ENCODE measurements around the gene CALD1.
A peak's percentile ranks its signal among the peaks of the same experiment; 100 is the strongest.

The CALD1 gene

DNA sequence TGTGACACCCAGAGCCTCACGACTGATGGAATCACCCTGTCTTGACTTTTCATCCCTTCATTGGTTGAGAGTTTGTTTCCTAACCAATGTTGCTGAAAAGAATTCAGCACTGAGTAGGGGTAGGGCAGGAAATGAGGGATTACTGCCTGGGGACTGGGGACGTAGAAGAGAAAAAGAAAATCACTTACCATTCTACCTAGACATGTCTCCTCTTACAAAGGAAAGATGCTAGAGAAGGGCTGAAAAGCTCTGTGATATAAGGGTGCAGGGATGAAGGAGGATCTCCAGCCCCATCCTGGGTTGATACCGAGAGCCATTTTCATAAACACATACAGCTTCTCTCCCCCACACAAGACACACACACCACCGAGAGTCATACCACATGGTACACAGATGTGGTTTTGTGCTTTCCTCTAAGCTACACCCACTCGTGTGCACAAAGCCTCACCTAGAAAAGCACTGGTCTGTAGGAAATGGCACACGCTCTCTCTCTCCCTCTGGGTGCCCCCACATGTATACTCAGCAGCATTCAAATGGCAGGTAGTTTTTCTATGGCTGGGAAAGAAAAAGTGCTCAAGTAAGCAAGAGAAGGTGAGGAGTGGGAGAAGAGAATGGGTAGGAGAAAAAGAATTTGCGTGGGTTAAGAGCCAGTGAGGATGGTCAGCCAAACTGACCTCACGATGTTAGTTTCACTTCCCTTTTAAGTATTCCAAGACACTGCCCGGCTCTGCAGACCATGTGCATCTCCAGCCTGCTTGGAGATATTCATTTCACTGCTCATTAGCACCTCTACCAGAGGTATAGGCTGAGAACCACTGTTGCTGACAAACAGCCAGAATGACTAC is 85.8 kb downstream of the CALD1 start:
- DNase-seq: no peak

DNA sequence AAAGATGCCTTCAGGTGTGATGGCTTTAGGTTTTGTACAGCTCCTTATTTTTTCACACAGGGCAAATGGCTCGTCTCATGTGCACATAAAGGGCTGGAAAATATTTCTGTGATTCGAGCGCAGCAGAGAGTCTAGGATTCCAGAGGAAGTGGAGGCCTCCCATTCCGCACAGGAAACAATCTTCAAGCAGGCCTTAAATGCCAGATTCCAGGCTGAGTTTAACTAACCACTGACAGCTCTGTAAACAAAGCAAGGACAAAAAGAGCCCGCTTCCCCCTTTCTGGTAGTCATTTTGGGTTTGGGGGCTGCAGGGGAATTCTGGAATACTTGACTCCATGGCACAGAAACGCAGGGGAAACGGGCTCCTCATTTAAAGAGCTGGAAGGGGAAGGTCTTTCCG is 87.2 kb downstream of the CALD1 start:
- peak; percentile 46 for DNase-seq

DNA sequence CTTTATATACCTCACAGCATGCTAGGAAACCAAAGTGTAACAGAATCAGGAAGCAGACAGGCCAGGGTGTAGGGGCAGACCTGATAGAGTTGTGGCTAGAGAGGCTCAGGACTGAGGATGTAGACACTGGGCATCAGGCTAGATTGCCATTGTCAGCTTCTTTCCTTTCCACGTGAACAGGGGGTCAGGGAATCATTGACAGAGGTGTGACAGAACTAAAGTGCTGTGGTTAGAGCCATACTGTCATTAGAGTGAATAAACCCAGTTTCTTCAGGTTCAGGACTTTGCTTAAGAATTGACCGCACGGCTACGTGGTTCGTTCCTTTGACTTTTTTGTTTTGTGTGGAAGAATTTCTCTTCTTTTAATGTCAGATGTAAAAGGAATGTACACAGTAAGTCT is 90.7 kb downstream of the CALD1 start:
- DNase-seq: no peak

DNA sequence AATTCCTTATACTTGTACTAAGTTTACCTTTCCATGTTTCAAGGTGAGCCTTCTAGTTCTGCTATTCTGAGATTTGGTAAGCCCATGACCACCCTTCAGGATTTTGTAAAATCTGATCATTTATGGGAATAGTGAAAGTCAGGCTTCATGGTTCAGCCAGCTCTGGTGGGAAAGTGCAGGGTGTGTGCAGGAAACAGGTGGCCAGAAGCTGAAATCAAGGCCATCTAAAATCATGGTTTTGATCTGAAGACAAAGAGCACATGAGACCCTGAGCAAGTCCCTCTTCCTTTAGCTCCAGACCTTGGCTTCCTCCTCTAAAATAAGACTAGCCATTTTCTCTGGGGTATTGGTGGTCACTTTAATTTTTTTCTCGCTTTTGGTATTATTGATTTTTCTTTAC is 91.3 kb downstream of the CALD1 start:
- no peak for DNase-seq

DNA sequence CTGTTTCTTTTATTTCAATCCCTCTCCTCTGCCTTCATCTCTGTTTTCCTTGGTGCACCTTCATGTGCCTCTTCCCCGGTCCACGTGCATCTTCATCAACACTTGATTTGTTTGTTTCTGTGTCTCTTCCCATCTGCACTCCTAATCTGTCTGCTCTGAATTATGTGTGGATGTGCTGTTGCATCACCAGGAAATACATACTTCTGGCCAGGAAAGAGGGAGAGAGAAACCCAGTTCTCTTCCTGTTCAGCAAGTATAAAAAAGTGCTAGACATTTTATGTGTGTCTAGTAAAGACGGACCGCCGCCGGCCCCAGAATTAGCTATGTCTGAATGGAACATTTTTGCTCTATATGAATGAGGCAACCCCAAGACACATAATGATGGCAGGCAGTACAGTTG is 93.8 kb downstream of the CALD1 start:
- DNase-seq: peak; percentile 66

DNA sequence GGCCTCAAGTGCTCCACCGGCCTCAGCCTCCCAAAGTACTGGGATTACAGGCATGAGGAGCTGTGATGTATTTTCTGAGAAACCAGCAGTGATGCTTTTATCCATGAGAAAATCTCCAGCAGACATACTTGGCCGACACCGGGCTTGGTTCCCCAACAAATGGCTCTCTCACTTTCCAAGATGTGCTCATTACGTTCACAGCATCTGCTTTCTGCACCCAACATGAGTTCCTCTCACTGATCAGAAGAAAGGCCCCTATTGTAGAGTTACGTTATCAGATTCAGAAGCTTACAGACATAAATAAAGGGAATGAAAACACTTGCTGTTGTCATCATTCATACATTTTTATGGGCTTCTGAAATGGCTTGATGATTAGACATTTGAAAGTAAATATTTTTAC is 95.0 kb downstream of the CALD1 start:
- no peak for DNase-seq

DNA sequence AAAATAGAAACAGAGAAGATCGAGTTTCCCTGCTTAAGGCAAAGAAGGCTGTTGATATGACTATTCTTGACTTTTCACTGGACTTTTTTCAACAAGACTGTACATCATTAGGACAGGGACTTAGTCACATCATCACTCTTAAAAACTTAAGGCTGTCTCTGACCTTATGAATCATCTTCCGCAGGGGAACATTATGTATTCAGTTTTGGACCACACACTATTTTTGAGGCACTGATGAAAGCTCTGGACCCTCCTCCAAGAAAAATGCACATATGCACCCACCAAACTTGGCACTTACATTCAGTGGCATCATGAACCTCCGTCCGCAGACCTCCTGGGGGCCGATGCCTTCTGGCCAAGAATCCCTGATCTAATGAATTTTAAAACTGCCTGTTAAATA is 96.4 kb downstream of the CALD1 start:
- DNase-seq: peak; percentile 82

DNA sequence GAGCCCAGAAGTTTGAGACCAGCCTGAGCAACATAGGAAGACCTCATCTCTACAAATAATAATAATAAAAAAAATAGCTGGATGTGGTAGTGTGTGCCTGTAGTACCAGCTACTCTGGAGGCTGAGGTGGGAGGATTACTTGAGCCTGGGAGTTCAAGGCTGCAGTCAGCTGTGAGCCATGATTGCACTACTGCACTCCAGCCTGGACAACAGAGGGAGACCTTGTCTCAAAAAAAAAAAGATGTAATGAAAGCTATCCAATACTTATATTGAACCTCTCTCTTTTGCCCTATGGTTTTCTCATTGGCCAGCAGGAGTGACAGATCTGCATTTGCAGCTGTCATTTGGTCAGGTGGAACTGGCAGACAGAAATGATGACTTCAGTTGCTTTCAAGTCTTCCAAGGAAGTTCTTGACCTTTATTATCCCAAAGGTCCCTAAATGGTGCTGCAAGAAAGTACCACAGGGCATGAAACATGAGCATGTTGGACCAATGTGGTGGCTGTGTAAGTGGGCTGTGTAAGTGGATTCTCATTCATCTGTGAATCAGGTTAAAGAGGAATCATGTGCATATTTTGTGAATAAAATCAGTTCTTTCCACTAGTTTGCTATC is 99.4 kb downstream of the CALD1 start:
- DNase-seq: no peak

DNA sequence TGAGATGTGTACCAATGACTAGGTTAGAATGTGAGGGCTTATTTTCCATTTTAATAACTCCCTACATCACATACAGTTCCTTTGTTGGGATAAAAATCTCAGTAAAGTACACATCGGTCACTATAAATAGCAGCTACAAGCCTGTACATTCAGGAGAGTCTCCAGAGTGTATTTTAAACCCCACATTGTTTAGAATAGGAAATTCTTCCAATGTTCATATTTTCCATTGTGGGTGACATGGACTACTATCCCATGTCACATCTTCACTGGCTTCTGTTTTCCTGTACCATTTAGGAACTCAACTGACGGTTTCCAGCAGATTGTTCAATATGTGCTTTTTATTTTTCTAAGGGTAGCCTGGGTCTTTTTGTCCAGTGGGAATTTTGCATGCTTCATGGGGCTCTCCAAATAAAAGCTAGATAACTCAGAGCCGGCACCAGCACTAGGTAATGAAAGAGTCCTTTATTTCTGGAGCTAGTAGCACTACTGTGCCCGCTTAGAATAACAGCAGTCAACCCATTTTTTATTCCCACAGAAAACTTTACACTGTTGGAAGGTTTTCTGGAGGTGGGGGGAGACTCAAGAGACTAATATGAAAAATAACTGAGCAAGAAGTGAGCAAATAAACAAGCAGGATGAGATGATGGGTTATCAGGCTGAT is 100.5 kb downstream of the CALD1 start:
- no peak for DNase-seq

DNA sequence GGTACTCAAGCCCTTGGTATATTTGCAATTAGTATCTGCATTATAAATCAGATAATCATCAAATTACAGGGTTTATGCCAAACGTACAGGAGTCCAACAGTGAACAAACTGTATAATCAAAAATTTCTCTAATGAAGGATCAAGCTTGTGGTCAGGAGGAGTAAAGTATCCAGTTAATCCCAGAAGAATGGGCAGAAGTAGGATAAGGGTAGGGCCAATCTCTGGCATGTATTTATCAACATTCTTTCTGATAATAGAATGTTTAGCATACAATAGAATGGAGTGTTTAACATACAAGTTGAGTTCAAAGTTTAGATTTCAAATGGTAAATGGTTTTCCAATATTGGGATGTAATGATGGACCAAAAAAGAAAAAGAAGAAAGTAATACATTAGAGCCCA is 103.0 kb downstream of the CALD1 start:
- no peak for DNase-seq

DNA sequence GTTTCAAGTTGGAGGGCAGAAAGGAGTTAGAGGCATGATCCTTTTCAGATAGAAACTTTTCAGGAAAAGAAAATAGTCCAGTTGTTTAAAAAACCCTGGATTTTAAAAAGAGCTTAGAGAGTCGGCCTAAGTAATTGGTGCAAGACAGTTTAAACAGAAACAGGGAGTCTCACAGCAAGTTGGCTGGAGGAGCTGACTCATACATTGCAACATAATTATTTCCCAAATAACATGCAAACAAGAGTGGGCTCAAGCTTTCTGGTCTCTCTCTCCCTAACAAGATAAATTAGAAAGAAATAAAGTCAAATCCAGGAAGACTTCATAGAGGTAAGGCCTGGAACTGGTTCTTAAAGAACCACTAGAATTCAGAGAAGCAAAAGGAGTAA is 106.5 kb downstream of the CALD1 start:
- DNase-seq: peak; percentile 77

DNA sequence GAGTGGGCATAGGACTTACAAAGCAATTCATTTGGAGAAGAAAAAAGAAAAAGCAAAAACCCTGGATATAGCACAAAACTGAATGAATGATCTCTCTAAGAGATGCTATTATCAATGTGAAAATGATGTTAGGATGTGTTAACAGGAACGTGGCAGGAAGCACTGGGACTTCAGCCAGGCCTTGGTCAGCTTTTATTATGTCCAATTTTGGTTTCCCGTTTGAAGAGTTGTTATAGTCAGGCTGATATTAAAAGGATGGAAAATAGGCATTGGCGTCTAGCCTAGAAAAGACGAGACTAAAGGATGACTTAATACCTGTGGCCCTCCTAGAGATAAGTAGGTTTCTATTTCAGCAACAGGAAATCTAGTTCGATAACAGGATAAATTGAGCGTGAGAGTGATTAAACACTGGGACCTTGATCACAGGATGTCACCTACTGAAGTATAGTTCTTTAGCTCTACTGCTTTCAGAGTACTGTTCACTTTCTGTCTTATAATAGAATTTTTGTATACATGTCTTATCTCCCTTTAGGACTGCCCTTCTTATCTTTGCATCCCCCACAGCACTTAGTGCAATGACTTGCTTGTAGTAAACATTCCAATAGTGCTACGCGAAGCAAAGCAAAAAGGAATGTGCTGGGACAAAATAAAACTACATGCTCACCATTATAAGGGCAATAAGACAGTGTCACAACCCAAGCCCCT is 107.1 kb downstream of the CALD1 start:
- peak; percentile 53 for DNase-seq

DNA sequence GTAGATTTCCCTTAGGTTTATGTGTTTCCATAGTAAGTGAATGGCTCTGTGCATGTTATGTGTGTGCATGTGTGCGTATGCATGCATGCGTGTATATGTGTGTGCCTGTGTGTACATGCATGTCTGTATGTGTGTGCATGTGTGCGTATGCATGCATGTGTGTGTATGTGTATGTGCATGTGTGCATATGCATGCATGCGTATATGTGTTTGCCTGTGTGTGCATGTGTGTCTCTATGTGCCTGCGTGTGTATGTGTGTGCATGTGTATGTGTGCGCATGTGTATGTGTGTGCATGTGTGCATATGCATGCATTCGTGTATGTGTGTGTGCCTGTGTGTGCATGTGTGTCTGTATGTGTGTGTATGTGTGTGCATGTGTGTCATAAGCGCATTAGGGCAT is 108.1 kb downstream of the CALD1 start:
- DNase-seq: no peak

DNA sequence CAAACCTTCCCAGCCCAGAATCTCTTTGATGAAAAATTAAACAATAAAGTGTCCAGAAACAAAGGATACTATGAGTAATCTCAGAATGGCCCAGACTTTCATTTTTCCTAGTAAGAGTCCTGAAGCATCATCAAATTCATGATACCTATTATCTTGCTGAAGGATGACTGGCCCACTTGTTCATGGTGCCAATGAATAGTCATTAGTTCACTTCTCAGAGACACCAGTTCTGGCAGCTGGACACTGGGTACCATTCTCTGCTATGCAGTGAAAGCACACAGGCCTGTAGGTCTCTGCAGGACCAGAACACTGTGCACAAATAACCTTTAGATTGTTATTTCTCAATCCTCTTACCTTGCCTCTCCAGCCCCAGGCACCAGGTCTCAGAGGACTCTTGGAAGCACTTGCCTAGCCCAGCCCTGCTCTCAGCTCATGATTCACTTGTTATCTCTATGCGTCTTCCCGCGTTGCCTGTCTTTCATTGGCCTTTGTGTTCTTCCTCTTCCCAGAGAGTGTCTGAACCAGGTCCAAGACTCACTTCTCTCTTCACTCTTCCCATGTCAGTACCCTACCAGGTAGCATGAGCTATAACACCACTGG is 108.8 kb downstream of the CALD1 start:
- no peak for DNase-seq

DNA sequence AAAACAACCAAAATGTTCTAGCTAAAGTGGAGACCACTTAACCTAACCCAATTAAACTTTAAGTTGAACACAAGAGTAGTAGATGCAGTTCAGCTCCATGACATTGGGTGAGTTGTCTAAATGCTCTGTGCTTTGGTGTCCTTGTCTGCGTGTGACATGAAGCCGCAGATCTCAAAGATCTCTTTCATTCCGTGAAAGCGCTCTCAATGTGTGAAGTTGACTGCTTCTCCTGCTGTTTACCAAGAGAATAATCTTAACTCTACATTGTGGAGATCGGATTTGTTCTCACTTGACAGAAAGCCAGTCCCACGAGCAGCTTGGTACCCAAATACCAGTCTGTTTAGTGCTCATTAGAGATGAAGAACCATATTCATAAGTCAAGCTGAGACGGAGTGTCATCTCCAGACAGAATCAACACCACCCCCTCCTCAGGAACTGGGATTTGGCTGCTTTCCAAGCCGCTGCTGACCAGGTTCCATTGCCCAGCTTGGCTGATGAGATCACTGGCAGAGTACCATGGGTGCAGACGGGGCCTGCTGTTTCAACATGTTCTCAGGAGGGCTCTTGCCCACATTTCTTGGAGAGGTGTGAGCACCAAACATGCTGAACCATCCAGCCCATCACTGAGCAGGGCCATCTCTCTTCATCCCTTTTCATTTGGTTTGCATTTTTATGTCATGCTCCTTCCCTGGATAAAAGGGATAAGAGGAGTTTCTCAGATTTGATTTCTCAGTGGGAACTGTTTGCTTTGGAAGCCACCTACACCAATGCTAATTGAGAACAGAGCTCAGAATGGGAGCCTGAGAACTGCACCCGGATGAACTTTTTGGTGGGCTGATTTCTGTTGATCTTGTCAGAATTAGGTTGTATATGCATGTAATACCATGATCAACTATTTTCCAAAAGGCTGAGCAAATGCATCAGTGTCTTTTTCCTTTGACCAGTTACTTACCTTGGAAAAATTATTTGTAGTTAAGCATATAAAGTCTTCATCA is 111.1 kb downstream of the CALD1 start:
- DNase-seq: peak; percentile 85

DNA sequence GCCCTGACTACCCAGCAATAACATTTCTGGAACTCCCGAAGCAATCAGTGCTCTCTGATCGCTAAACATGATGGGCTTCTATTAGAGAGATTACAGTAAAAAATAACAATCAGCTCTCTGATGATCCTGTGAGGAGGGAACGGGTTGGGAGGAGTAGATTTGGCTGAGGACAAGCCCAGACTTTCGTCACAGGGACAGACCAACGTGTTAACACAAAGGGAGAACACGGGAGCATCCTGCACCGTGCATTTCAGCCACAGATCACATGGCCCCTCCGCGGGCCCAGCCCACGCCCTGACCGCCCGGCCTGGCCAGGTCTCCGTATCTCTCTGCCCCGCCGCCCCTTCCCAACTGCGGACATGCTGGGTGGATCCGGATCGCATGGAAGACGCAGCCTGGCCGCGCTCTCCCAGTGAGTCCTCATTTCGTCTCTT is 111.8 kb downstream of the CALD1 start:
- DNase-seq: peak; percentile 72

DNA sequence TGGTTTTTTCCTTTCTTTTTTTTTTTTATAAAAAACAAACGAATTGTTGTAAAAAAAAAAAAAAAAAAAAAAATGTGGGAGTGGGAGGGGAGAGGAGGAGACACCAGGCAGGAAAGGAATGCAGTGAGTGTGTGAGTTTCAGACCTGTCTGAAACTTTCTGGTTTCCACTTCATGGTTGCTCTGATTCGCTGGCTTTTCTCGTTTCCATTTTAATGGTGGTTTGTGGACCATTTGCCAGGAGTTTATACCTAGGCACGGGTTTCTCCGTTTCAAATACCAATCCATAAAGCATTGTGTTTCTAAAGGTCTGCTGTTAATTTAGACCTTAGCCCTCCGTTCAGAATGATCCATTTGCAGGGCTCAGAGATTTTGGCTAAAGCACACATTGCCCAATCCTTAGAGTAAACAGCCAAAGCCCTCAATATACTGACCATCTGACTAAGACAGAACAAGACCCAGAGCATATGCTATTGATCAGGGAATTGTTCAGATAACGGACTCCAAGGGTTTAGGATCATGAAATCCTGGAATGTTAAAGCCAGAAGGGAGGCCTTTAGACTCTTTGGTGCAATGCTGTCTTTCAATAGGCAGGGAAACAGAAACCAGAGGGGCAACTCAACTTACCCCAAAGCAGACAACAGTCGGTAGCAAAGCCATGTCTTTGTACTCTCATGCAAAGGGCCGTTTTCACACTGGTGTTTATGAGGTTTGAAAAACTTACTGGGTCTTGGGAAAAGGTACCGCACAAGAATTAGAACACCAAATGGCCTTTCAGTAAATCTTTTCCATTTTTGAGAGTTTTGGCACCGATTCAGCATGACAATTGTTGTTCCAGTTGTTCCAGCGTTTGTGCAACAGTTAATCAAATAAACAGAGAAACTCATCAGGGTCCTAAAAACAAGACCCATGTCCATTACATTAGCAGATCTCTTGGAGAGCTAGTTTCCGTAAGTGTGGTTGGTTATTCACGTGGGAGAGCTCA is 112.6 kb downstream of the CALD1 start:
- no peak for DNase-seq

DNA sequence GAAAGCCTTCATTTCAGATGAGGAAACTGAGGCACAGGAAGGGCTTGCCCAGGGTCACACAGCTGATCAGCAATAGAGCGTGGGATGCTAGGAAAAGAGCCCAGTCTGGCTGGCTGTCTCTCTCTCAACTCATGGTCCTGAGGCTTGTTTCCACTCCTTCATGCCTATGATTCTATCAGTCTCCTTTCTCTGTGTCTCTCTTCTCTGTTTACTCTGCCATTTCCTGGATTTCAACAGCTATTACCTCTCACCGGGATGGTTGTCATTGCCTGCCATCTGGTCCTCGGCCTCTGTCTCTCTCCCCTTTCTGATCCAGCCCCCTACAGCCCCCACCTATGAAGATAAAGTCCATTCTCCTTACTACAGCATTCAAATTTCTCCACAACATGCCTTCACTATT is 113.5 kb downstream of the CALD1 start:
- DNase-seq: no peak

DNA sequence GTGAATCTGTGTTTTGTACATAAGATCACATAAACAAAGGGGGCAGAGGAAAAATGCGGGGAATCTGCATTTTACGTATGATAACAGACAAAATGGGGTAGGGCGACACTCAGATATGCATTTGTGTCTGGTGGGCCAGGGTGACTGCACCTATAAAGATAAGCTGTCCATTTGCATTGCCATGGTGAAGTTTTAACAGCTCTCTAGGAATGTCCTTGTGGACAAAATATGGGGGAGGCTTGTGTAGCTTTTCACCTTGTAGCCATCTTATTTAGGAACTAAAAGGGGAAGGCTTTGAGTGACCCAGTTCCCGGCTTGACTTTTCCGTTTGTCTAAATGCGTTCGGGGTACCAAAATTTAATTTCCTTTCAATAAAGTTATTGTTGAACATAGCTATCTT is 114.5 kb downstream of the CALD1 start:
- no peak for DNase-seq

DNA sequence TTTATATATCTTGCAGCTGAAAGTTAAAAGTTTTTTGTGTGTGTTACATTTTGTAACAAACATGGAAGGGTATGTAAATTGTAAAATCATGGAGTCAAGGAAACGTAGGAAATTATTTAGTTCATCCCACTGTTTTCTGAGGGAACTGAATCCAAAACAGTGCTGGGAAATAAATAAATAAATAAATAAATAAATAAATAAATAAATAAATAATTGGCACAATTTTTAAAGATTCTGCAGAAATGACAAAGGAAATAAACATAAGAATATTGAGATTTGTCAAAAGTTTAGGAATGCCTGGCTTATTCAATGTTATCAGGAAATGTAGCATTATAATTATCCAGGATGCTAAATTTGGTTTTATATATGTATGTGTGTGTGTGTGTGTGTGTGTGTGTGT is 115.5 kb downstream of the CALD1 start:
- DNase-seq: no peak

Data from fibroblast of skin of scalp (primary cell).